DMS79 (cell line): ENCODE measurements around the gene ZNF618.

Experiments used
- DNase-seq: peaks from one replicate; lab custom pipeline; 2025; lab: John Stamatoyannopoulos, UW

ZNF618 gene

GRCh38 chr9:113957821-113958341 is 81.8 kb downstream of the ZNF618 start:
- DNase-seq: no peak

- DNase-seq: no peak
These were observed 82.4 kb downstream of the ZNF618 start for GRCh38 chr9:113958556-113958955.

- no peak for DNase-seq
These were observed 84.7 kb downstream of the ZNF618 start for GRCh38 chr9:113960768-113961167.

DNA sequence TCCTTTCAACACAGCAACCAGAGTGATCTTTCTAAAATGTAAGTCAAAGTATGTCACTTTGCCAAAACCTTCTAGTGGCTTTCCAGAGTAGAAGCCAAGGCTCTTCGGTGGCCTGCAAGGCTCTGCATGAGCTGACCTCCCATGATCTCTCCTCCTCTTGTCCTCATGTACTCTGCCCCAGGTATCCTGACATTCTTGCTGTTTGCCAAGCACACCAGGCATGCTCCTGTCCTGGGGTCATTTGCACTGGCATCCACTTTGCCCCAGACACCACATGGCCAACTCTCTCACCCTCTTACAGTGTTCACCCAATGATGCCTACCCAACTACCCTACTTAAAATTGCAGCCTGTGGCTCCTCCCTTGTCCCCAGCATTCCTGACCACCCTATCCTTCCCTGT is 86.3 kb downstream of the ZNF618 start:
- no peak for DNase-seq

DNA sequence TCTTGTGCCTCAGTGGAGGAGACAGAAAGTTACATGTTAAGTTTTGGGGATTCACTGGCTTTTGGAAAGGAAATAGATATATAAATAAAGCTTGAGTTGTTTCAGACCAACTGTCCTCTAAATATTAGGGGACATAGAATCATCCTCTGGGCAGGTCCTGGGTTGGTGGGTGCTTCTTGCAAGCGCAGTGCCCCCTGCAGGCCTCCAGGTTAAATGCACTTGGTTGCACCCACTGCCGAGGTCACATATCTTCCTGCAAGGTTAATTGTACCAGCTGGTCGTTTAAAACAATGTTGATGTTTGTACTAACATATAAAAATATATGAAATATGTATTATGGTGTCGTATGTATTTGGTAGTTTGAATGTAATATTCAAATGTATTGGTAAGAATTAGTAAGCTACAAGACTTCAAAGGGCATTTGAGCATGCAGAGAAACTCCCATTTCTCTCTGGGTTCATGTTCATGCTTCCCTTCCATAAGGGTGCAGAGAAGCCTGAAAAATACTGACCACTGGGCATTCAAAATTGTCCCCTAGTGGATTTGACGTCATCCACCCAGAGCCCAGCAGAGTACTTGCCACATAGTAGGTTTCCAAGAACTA is 87.0 kb downstream of the ZNF618 start:
- DNase-seq: no peak

DNA sequence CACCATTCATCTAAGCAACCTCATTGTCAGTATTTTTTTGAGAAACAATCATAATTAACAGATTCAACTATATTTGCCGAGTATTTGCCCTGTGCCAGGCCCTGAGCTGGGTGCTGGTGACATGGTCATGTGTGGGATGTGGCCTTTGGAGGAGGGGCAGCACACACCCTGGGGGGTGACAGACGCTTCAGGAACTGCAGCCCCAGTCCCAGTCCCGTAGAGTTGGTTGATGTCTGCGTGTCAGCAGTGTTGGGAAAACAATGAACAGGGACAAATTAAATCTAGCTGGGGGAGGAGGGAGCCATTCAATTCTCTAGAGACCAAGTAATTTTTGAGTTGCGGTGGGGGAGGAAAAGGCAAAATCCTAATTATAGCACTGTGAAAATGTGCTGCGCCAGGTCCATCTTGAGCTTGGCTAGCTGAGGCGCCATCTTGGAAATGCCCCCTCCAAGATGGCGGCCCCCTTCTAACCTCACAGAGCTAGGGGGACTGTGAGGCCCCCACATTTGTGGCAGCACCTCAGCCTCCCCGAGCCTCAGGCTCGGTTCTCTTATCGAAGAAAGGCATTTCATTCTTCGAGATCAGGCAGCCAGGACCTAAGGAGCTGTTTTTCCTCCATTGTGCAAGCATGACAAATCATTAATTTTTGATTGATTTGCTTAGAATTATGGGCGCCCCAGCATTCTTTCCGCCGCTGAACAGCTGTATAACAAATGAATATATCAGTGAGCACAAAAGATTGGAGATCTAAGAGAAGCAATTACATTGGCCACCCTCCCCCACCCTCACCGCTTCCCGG is 87.8 kb downstream of the ZNF618 start:
- no peak for DNase-seq

- no peak for DNase-seq
These were observed 88.5 kb downstream of the ZNF618 start for GRCh38 chr9:113964495-113965170.

GRCh38 chr9:113966394-113966793 is 90.3 kb downstream of the ZNF618 start:
- DNase-seq: no peak

GRCh38 chr9:113967380-113967779 is 91.3 kb downstream of the ZNF618 start:
- no peak for DNase-seq

- no peak for DNase-seq
These were observed 93.2 kb downstream of the ZNF618 start for GRCh38 chr9:113969343-113969742.

DNA sequence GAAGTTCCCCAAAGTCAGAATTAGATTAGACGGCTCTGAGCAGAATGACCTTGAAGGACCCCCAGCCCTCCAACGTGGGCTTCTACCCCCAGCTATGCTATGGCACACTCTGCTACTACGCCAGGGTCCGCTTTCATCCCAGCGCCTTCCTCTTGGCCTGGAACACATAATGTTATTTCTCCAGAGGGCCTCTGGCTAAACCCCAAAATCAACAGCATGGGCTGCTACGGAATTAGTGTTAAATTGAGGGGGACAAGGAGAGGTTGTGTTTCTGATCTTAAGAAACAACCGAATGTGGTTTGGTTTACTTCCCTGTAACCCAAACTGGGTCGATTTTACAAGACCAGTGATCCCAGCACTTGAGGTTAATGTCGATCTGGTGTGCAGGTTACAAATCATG is 97.1 kb downstream of the ZNF618 start:
- DNase-seq: no peak

DNA sequence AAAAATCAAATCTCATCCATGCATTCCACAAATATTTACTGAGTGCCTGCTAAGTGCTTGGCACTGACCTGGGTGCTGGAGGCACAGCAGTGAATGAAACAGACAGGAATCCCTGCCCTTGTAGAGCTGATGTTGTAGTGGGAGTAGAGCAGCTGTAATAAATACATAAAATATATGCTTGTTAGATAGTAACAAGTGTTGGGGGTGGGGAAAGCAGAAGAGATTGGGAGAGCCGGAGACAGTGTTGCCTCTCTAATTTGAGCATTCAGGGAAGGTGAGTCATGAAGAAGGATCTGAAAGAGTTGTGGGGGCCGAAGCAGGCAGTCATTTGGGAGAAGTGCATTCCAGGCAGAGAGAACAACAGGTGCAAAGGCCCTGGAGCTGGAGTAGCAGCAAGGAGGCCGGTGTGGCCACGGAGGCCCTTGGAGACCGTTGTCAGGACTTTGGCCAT is 97.9 kb downstream of the ZNF618 start:
- DNase-seq: no peak

GRCh38 chr9:113976915-113977314 is 100.8 kb downstream of the ZNF618 start:
- DNase-seq: no peak

GRCh38 chr9:113978725-113979342 is 102.7 kb downstream of the ZNF618 start:
- no peak for DNase-seq

- DNase-seq: no peak
These were observed 103.4 kb downstream of the ZNF618 start for GRCh38 chr9:113979343-113980127.

DNA sequence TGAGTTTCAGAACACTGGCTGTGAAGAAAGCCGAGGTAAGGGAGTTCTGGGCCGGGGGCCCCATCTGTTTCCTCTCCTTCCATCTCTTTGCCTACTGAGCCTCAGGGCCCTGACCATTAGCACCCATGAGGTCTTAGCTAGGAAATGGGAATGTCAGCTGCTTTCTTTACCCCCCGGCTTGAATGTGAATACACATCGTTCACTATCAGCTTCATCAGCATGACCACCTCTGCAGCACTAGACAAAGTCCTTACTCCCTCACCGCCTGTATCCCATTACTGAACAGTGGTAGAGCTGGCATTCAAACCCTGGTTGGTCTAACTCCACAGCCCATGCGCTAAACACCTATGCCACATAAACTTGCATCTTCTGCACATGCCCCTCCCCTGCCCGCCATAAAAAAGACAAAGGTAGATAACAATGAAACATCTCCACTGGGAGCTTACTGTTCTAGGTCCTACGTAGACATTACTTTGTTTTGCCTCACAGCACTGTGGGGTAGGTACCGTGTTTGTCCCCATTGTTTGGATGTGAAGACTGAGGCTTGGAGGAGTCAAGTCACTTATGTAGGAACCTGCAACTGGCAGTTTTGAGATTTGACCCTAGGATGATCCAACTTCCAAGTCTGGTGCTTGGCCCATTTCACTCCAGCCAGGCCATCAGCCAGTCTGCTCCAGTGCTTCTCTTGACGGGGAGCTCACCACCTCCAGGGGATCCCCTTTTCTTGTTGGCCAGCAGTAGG is 108.7 kb downstream of the ZNF618 start:
- no peak for DNase-seq

- no peak for DNase-seq
These were observed 110.0 kb downstream of the ZNF618 start for GRCh38 chr9:113985968-113986585.

GRCh38 chr9:113986931-113987330 is 110.8 kb downstream of the ZNF618 start:
- no peak for DNase-seq

DNA sequence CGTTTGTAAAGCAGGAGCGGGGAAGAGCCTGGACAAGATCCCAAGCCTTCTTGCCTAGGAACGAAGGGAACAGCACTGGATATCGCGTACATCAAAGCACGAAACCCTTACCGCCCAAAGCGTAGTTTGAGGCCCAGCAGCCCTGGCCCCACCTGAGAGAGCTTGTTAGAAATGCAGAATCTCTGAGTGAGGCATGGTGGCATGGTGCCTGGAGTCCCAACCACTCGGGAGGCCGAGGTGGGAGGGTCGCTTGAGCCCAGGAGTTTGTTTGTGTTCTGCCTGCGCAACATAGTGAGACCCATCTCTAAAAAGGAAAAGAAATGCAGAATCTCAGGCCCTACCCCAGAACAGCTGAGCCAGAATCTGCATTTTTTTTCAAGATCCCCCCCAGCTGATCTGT is 111.4 kb downstream of the ZNF618 start:
- DNase-seq: no peak

DNA sequence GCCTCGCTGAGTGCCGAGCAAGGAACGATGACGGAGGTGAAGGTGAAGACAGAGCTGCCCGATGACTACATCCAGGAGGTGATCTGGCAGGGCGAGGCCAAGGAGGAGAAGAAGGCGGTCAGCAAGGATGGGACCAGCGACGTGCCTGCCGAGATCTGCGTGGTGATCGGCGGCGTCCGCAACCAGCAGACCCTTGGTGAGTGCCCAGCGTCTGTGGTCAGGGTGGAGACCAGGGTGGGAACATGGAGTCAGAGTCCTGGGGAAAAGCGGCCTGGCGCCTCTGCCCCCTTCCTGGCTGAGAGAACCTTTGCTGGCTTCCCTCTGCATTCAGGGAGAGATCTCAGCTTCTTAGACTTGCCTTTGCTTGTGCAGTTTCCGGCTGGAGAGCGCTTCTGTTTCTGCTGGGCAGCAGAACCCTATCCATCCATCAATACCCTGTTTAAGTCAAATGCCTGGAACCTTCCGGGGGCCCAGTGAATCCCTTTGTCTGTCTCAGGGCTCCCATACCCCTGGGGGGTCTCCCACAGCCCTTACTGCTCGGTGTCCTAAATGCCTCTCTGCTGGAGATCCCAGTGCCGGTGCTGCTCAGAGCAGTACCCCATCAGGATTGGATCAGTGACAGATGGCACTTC is 112.4 kb downstream of the ZNF618 start:
- no peak for DNase-seq
